ENCODE results near the gene GRID1.

The GRID1 gene

GRCh38 chr10:86391986-86392722, 25.6 kb upstream of the GRID1 start:
- DNase-seq = no peak

GRCh38 chr10:86391236-86391840, 24.7 kb upstream of the GRID1 start:
- no peak for DNase-seq

GRCh38 chr10:86390337-86391120, 23.9 kb upstream of the GRID1 start:
- DNase-seq = no peak

- peak in 2 of 6 experiments; percentile 23 to 27 for DNase-seq
Observed at GRCh38 chr10:86389441-86390193, 23.0 kb upstream of the GRID1 start.

- DNase-seq = peak in 1 of 6 experiments; percentile 27
Observed at GRCh38 chr10:86389109-86389440, 22.5 kb upstream of the GRID1 start.

- DNase-seq = no peak
Observed at GRCh38 chr10:86388119-86388704, 21.6 kb upstream of the GRID1 start.

- DNase-seq = no peak
Observed at GRCh38 chr10:86387178-86387794, 20.7 kb upstream of the GRID1 start.

- DNase-seq = no peak
Observed at GRCh38 chr10:86385806-86386205, 19.2 kb upstream of the GRID1 start.

GRCh38 chr10:86377797-86378146, 11.2 kb upstream of the GRID1 start:
- DNase-seq = no peak

GRCh38 chr10:86376852-86377796, 10.5 kb upstream of the GRID1 start:
- DNase-seq = peak; percentile 32 to 86 (median 68)

GRCh38 chr10:86376403-86376802, 9.8 kb upstream of the GRID1 start:
- DNase-seq = no peak

- DNase-seq = no peak
Observed at GRCh38 chr10:86375204-86375603, 8.6 kb upstream of the GRID1 start.

- no peak for DNase-seq
Observed at GRCh38 chr10:86374664-86375063, 8.1 kb upstream of the GRID1 start.

GRCh38 chr10:86373828-86374227, 7.2 kb upstream of the GRID1 start:
- no peak for DNase-seq

- no peak for DNase-seq
Observed at GRCh38 chr10:86373251-86373650, 6.7 kb upstream of the GRID1 start.

- no peak for DNase-seq
Observed at GRCh38 chr10:86372784-86373239, 6.2 kb upstream of the GRID1 start.

GRCh38 chr10:86372119-86372783, 5.7 kb upstream of the GRID1 start:
- no peak for DNase-seq

GRCh38 chr10:86371691-86372090, 5.1 kb upstream of the GRID1 start:
- no peak for DNase-seq

- no peak for DNase-seq
Observed at GRCh38 chr10:86371116-86371515, 4.5 kb upstream of the GRID1 start.

- DNase-seq = no peak
Observed at GRCh38 chr10:86370006-86370585, 3.5 kb upstream of the GRID1 start.

Data from stimulated activated naive CD4-positive, alpha-beta T cell (primary cell).